Measurements from ENCODE around the gene MAP1LC3B2. TPM values are rescaled to one million over a fixed set of nuclear protein-coding genes. Genes with fewer than 3 reads are reported as not detected.

The MAP1LC3B2 gene
- polyA plus RNA-seq, 1 of the 3 experiments (the other 2 are of a cell fraction): 0.76 TPM

DNA sequence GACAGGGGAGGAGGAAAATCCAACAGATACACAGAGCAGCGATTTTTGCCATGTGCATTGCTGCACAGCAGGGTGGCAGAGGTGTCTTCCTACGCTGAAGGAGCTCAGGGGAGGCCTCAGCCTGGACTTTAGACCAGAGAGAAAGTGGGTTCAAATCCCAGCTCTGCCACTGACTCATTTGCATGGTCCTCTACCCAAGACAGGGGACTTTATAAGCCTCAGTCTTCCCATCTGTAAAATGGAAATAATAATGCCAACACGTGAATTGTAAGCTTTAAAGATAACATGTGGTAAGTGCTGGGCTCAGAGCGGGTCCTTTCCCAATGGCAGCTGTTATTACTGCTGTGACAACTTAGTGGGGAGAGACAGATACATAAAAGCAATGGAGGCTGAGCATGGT is 62.0 kb downstream of the MAP1LC3B2 start:
- Histone ChIP-seq H2AFZ (ENCODE audit: low read depth) (no peak overlapping the region), H3K9ac (no peak overlapping the region), H4K20me1 (ENCODE audit: insufficient read depth) (no peaks in the 10 kb centered on the region), H3K9me2 (no peaks in the 10 kb centered on the region), H3K36me3 (replicated peaks in 1 of 2; ENCODE audit: control insufficient read depth in 1 of 2, insufficient read depth in 2 of 2, low read length in 1 of 2) (no peaks in the 10 kb centered on the region), H3F3A (replicated peaks; ENCODE audit: insufficient read depth) (no peaks in the 10 kb centered on the region), H3K27me3 (ENCODE audit: insufficient read depth) (peaks cover 8% of the 10 kb centered on the region; the same call in 1 of the 2 replicates), H3K4me3 (ENCODE audit: low read depth in 2 of 2, low read length in 1 of 2) (no peak overlapping the region), H3K4me1 (ENCODE audit: control insufficient read depth in 1 of 2, insufficient read depth in 2 of 2, low read depth in 1 of 2, low read length in 1 of 2) (no peaks in the 10 kb centered on the region), H3K27ac (ENCODE audit: low read depth in 2 of 2, low read length in 1 of 2) (no peak overlapping the region), H3K79me2 (ENCODE audit: insufficient read depth) (no peaks in the 10 kb centered on the region), H3K4me2 (no peak overlapping the region), H3K9me3 (no peaks in the 10 kb centered on the region)
- CTCF ChIA-PET: interaction anchor here (0.7 to 2.3 kb wide), 4 partner anchors 11 to 19 kb away, joined by 3 to 4 read pairs (median 4); no protein-coding TSS in a partner anchor
- TF ChIP-seq, protein P1, sequence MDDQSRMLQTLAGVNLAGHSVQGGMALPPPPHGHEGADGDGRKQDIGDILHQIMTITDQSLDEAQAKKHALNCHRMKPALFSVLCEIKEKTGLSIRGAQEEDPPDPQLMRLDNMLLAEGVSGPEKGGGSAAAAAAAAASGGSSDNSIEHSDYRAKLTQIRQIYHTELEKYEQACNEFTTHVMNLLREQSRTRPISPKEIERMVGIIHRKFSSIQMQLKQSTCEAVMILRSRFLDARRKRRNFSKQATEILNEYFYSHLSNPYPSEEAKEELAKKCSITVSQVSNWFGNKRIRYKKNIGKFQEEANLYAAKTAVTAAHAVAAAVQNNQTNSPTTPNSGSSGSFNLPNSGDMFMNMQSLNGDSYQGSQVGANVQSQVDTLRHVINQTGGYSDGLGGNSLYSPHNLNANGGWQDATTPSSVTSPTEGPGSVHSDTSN (IDR thresholded peaks at IDR 0.05): no peak
- TF ChIP-seq SIN3A (IDR thresholded peaks at IDR 0.05; ENCODE audit: borderline replicate concordance, low read depth, low read length): no peak
- no peak for TF ChIP-seq EZH2phosphoT487 (IDR thresholded peaks at IDR 0.05; ENCODE audit: borderline replicate concordance, low read depth)
- no peak for TF ChIP-seq FOXM1 (IDR thresholded peaks at IDR 0.05; ENCODE audit: low read depth)
- no peak for TF ChIP-seq MEF2A (IDR thresholded peaks at IDR 0.05; ENCODE audit: borderline replicate concordance, low read depth)
- no peak for TF ChIP-seq GATA2 (CRISPR knock-in tag; IDR thresholded peaks at IDR 0.05)
- no peak for TF ChIP-seq RFX5 (IDR thresholded peaks at IDR 0.05; ENCODE audit: low read length)
- no peak for TF ChIP-seq NFIC (IDR thresholded peaks at IDR 0.05; ENCODE audit: borderline replicate concordance)
- TF ChIP-seq, protein P2, sequence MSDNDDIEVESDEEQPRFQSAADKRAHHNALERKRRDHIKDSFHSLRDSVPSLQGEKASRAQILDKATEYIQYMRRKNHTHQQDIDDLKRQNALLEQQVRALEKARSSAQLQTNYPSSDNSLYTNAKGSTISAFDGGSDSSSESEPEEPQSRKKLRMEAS (IDR thresholded peaks at IDR 0.05; ENCODE audit: low read depth): no peak
- no peak for TF ChIP-seq TEAD4 (IDR thresholded peaks at IDR 0.05; ENCODE audit: borderline replicate concordance, insufficient read depth)
- no peak for TF ChIP-seq EP300 (IDR thresholded peaks at IDR 0.05; ENCODE audit: borderline replicate concordance in 1 of 2, low read depth in 1 of 2, low read length in 1 of 2)
- TF ChIP-seq CHD2 (IDR thresholded peaks at IDR 0.05; ENCODE audit: low read length, partially characterized antibody): no peak
- TF ChIP-seq RCOR1 (IDR thresholded peaks at IDR 0.05; ENCODE audit: low read length): no peak
- 59% methylated on average over 4 of the region's 4 CpGs for WGBS (ENCODE audit: low lambda C conversion rate)
- POLR2A ChIA-PET: no interaction called here
- no peak for DNase-seq

DNA sequence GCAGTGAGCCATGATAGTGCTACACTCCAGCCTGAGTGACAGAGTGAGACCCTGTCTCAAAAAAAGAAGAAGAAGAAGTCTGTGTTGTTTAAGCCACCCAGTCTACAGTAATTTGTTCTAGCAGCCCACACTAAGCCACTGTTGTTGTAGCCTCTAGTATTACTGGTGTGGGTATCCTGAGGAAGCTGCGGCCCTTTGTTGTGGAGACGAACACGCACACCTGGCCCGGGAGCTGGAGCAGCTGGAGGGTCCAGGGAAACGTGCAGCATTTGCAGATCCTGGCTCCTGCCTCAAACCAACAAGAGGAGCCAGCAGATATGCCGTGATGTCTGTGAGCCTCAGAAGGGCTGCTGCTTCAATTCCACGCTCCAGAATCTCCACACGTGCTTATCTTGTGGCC is 65.3 kb downstream of the MAP1LC3B2 start:
- CTCF ChIA-PET: interaction anchor here (1.3 kb wide), 1 partner anchor 84 kb away, joined by 3 read pairs; no protein-coding TSS in a partner anchor
- TF ChIP-seq GABPA (IDR thresholded peaks at IDR 0.05; ENCODE audit: low read depth) (no peak), USF2 (IDR thresholded peaks at IDR 0.05; ENCODE audit: borderline replicate concordance, low read depth, low read length) (no peak), RXRA (IDR thresholded peaks at IDR 0.05; ENCODE audit: borderline replicate concordance, low read depth) (no peak), TEAD4 (IDR thresholded peaks at IDR 0.05; ENCODE audit: borderline replicate concordance, insufficient read depth) (no peak), EZH2phosphoT487 (IDR thresholded peaks at IDR 0.05; ENCODE audit: borderline replicate concordance, low read depth) (no peak), FOSL2 (IDR thresholded peaks at IDR 0.05; ENCODE audit: borderline replicate concordance, low read depth) (no peak), TCF12 (IDR thresholded peaks at IDR 0.05) (no peak), SIN3A (IDR thresholded peaks at IDR 0.05; ENCODE audit: borderline replicate concordance, low read depth, low read length) (no peak), CHD2 (IDR thresholded peaks at IDR 0.05; ENCODE audit: low read length, partially characterized antibody) (no peak), GATA2 (CRISPR knock-in tag; IDR thresholded peaks at IDR 0.05) (no peak), RAD21 (IDR thresholded peaks at IDR 0.05; ENCODE audit: low read length) (no peak), FOXM1 (IDR thresholded peaks at IDR 0.05; ENCODE audit: low read depth) (no peak), POLR2AphosphoS5 (IDR thresholded peaks at IDR 0.05; ENCODE audit: low read depth, low read length) (no peak), EP300 (IDR thresholded peaks at IDR 0.05; ENCODE audit: borderline replicate concordance in 1 of 2, low read depth in 1 of 2, low read length in 1 of 2) (no peak), MXI1 (IDR thresholded peaks at IDR 0.05; ENCODE audit: low read depth, low read length) (no peak), RFX5 (IDR thresholded peaks at IDR 0.05; ENCODE audit: low read length) (no peak), CTCF (IDR thresholded peaks at IDR 0.05) (no peak)

More for the DNA sequence above, 65.3 kb downstream of the MAP1LC3B2 start:
- H3K4me3 ChIP-seq (ENCODE audit: low read depth in 2 of 2, low read length in 1 of 2): no peak overlapping the region
- H3K27ac ChIP-seq (ENCODE audit: low read depth in 2 of 2, low read length in 1 of 2): no peak overlapping the region
- POLR2A ChIA-PET: no interaction called here
- H3K9me2 ChIP-seq: no peaks in the 10 kb centered on the region
- DNase-seq: no peak
- no peaks in the 10 kb centered on the region for H3K9me3 ChIP-seq
- H3K36me3 ChIP-seq (replicated peaks in 1 of 2; ENCODE audit: control insufficient read depth in 1 of 2, insufficient read depth in 2 of 2, low read length in 1 of 2): no peaks in the 10 kb centered on the region
- peaks cover 8% of the 10 kb centered on the region; the same call in 1 of the 2 replicates for H3K27me3 ChIP-seq (ENCODE audit: insufficient read depth)
- H3K4me1 ChIP-seq (ENCODE audit: control insufficient read depth in 1 of 2, insufficient read depth in 2 of 2, low read depth in 1 of 2, low read length in 1 of 2): no peaks in the 10 kb centered on the region
- no peaks in the 10 kb centered on the region for H3K79me2 ChIP-seq (ENCODE audit: insufficient read depth)
- WGBS (ENCODE audit: low lambda C conversion rate): 73% methylated on average over 8 of the region's 8 CpGs
- H4K20me1 ChIP-seq (ENCODE audit: insufficient read depth): no peaks in the 10 kb centered on the region
- no peaks in the 10 kb centered on the region for H3F3A ChIP-seq (replicated peaks; ENCODE audit: insufficient read depth)
- H2AFZ ChIP-seq (ENCODE audit: low read depth): no peak overlapping the region
- H3K4me2 ChIP-seq: no peak overlapping the region
- no peak overlapping the region for H3K9ac ChIP-seq

All from SK-N-SH (cell line).